ENCODE results near the gene BRAT1. TPM values are rescaled to one million over a fixed set of nuclear protein-coding genes. Genes with fewer than 3 reads are reported as not detected.

BRAT1 gene
- total RNA-seq, 1 donor from 2014 or later: 66.0 TPM

DNA sequence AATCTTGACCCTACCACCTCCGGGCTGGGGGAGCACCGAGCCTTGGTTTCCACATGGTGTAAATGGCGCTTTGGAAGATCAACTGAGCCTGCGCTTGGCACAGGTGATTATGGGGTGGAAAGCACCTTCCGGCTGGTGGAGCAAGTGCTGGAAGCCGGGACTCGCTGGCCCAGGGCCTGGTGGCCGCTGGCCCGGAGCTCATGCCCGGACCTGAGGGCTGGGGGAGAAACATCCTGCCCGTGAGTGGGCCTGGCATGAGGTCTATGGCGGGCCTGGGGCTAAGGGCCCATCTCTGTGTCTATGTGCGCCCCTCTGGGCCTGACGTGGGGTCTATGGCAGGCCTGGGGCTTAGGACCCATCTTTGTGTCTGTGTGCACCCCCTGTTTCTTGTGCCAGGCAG is 49.9 kb downstream of the BRAT1 start:
- Histone ChIP-seq H3K4me1 (peaks cover 37% of the 10 kb centered on the region), H3K4me3 (no peak overlapping the region), H3K27me3 (no peaks in the 10 kb centered on the region), H3K9me3 (no peaks in the 10 kb centered on the region), H3K36me3 (no peaks in the 10 kb centered on the region), H3K27ac (no peak overlapping the region)
- no peak for DNase-seq (ENCODE audit: extremely low spot score in 2 of 2)
- TF ChIP-seq POLR2A (IDR thresholded peaks at IDR 0.05): no peak
- intact Hi-C loops (cut with DNase I): no loop called here

DNA sequence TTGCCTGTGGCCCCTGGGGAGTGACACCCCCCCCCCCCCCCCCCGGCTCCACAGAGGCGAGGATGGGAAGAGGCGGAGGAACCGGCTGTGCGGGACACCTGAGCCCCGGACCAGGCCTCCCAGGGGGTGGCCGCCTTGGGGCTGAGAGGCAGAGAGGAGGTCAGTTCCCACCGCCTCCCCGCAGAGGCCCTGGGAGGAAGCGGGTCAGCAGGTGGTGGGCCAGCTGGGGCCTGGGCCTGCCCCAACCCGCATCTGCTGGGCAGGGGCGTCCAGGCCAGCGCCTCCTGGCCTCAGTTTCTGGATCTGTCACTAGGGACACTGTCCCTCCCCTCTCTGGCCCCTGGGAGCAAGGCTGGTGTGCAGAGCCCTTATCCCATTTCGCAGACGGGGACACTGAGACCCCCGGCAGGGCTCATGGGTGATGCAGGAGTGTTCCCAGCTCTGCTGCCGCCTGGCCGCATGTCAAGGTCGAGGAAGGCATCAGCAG is 50.4 kb downstream of the BRAT1 start:
- Histone ChIP-seq H3K27ac (no peak overlapping the region), H3K4me3 (no peak overlapping the region), H3K4me1 (peaks cover 32% of the 10 kb centered on the region), H3K9me3 (no peaks in the 10 kb centered on the region), H3K36me3 (no peaks in the 10 kb centered on the region), H3K27me3 (no peaks in the 10 kb centered on the region)
- DNase-seq (ENCODE audit: extremely low spot score in 2 of 2): no peak
- TF ChIP-seq, protein P1, sequence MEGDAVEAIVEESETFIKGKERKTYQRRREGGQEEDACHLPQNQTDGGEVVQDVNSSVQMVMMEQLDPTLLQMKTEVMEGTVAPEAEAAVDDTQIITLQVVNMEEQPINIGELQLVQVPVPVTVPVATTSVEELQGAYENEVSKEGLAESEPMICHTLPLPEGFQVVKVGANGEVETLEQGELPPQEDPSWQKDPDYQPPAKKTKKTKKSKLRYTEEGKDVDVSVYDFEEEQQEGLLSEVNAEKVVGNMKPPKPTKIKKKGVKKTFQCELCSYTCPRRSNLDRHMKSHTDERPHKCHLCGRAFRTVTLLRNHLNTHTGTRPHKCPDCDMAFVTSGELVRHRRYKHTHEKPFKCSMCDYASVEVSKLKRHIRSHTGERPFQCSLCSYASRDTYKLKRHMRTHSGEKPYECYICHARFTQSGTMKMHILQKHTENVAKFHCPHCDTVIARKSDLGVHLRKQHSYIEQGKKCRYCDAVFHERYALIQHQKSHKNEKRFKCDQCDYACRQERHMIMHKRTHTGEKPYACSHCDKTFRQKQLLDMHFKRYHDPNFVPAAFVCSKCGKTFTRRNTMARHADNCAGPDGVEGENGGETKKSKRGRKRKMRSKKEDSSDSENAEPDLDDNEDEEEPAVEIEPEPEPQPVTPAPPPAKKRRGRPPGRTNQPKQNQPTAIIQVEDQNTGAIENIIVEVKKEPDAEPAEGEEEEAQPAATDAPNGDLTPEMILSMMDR (IDR thresholded peaks at IDR 0.05): no peak
- TF ChIP-seq POLR2AphosphoS5 (IDR thresholded peaks at IDR 0.05; ENCODE audit: insufficient read depth in 1 of 2, low read depth in 1 of 2) (no peak), POLR2A (IDR thresholded peaks at IDR 0.05) (no peak)
- intact Hi-C loops (cut with DNase I): no loop called here

DNA sequence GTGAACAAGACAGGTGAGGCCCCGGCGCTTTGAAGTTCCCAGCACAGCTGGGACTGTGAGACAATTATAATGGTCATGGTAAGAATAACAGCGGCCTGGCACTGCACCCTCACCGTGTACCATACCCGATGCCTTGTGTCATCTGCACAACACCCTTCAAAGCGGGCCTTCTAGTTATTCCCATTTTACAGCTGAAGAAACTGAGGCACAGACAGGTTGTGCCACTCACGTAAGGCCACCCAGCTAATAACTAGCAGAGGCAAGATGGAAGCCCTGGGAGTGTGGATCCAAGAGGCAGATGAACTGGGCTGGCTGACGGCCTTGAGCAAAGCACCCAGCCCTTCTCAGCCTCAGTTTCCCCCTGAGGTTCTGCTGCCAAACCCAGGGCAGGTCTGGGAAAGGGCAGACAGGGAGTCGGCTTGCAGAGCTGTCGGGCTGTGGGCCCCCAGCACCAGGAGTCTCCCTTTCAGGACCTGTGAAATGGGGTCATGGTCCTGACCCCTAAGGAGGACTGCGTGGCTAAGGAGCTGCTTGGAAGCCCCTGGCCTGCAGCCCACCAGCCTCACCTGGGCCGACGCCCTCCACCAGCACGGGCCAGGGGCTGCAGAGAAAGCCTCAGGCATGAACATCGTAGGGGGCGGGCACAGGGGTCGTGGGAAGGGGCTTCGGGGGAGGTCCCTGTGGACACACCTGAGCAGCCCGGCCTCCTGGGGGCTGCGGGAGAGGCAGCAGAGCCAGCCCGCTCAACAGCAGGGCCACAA is 51.0 kb downstream of the BRAT1 start:
- DNase-seq (ENCODE audit: extremely low spot score in 2 of 2): no peak
- H3K4me1 ChIP-seq: peaks cover 26% of the 10 kb centered on the region
- no peak overlapping the region for H3K27ac ChIP-seq
- H3K4me3 ChIP-seq: no peak overlapping the region
- TF ChIP-seq POLR2AphosphoS5 (IDR thresholded peaks at IDR 0.05; ENCODE audit: insufficient read depth in 1 of 2, low read depth in 1 of 2) (no peak), POLR2A (IDR thresholded peaks at IDR 0.05) (no peak)
- TF ChIP-seq, protein P1 (IDR thresholded peaks at IDR 0.05): no peak
- H3K9me3 ChIP-seq: no peaks in the 10 kb centered on the region
- intact Hi-C loops (cut with DNase I): no loop called here
- no peaks in the 10 kb centered on the region for H3K27me3 ChIP-seq
- H3K36me3 ChIP-seq: no peaks in the 10 kb centered on the region

DNA sequence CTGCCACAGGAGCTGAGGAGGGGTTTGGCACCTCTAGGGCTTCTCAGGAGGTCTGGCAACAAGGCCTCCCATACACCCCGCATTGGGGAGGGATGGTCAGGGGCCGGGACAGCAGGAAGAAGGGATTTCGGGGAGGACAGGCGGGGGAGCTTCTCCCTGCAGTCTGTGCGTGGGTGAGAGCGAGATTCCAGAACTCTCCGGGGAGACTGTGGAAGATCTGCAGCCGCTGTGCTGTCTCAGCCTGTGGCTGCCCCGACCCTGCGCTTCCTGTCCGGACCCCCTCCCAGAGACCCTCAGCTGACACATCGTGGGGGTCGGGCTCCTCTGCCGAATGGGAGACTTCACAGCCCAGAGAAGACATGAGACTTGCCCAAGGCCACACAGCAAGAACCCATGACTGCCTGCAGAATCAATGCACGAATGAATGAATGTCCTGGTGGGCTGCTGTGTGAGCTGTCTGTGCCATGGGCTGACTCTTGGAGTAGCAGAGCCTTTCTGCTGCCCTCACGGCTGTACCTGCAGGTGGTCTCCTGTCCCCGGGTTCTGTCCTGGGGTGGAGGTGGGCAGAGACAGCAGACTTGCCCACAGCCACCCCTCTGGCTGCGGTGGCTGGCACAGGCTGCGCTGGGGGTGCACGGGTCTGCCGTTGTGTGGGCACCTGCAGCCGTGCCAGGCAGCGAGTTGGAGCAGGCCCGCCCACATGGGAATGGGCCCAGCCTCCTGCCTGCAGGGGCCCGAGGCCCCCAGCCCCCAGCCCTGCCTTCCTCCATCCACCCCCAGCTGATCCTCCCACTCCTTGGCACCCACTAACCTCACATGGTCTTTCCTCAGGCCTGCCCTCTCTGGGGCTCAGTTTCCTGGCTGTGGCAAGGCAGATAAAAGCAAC is 52.0 kb downstream of the BRAT1 start:
- H3K27me3 ChIP-seq: no peaks in the 10 kb centered on the region

DNA sequence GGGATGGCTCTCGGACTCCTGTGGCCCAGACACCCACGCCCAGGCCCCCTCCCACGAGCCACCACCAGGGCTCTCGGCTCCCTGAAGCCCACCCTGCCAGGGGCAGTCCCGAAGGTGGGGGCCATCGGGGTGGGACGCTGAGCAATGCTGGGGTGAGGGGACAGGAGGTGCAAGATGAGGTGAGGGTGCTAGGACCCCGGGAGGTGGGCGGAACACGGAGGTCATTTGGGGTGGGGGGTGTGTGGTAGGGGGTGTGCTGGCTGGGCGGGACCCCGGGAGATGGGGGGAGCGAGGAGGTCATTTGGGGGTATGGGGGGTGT is 52.7 kb downstream of the BRAT1 start:
- Histone ChIP-seq H3K27ac (no peak overlapping the region), H3K36me3 (no peaks in the 10 kb centered on the region), H3K27me3 (no peaks in the 10 kb centered on the region), H3K4me1 (peaks cover 16% of the 10 kb centered on the region), H3K4me3 (no peak overlapping the region), H3K9me3 (no peaks in the 10 kb centered on the region)
- intact Hi-C loops (cut with DNase I): no loop called here
- DNase-seq (ENCODE audit: extremely low spot score in 2 of 2): no peak
- TF ChIP-seq POLR2A (IDR thresholded peaks at IDR 0.05) (no peak), POLR2AphosphoS5 (IDR thresholded peaks at IDR 0.05; ENCODE audit: insufficient read depth in 1 of 2, low read depth in 1 of 2) (no peak)
- TF ChIP-seq, protein P1 (IDR thresholded peaks at IDR 0.05): no peak

More for the DNA sequence above, 52.0 kb downstream of the BRAT1 start:
- no peak overlapping the region for H3K4me3 ChIP-seq
- peaks cover 16% of the 10 kb centered on the region for H3K4me1 ChIP-seq
- no peaks in the 10 kb centered on the region for H3K36me3 ChIP-seq
- intact Hi-C loops (cut with DNase I): no loop called here
- TF ChIP-seq, protein P1 (IDR thresholded peaks at IDR 0.05): no peak
- TF ChIP-seq POLR2A (IDR thresholded peaks at IDR 0.05): no peak
- no peak for TF ChIP-seq POLR2AphosphoS5 (IDR thresholded peaks at IDR 0.05; ENCODE audit: insufficient read depth in 1 of 2, low read depth in 1 of 2)
- no peak overlapping the region for H3K27ac ChIP-seq
- no peaks in the 10 kb centered on the region for H3K9me3 ChIP-seq
- no peak for DNase-seq (ENCODE audit: extremely low spot score in 2 of 2)

Data from vagina (tissue), 2 donors.